Stimulated activated CD4-positive, alpha-beta T cell treated with anti-CD3 and anti-CD28 coated beads, Interleukin-15, amount 100 ng/mL, for 24 hours (primary cell): ENCODE measurements around the gene MS4A15.
"Not testable (repeated sequence)": the region's sequence is repeated elsewhere in the genome, so short reads cannot be mapped to it uniquely, and the experiment has no call there.

Source experiments
- DNase-seq: peaks from one replicate; pipeline ENCODE4 v3.0.0-alpha.2; 2020

The MS4A15 gene

DNA sequence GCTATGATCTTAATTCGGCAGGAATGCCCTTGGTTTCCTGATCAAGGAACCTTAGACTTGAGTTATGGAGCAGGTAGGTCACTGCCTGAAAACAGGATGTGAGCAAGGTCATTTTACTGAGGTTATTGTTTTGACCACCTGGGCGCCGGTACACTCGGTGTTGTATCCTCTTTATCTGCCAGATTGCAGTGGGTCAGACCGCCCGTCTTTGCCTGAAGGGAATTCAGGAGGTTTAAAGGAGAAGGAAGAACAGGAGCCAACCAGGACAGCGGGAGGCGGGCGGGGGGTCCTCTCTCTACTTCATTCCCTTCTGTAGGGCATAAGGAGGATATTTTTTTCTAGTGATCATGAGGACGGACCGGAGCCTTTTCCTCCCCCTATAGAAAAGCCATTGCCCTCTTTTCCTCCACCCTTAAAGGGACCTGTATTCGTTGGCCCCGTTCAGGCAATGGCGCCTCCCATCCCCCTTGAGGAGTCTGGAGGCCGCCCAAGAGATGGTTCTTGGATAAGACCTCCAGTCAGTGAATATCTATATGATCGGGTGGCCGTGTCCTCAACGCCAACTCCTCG is 649 bp downstream of the MS4A15 start:
- DNase-seq: no peak

DNA sequence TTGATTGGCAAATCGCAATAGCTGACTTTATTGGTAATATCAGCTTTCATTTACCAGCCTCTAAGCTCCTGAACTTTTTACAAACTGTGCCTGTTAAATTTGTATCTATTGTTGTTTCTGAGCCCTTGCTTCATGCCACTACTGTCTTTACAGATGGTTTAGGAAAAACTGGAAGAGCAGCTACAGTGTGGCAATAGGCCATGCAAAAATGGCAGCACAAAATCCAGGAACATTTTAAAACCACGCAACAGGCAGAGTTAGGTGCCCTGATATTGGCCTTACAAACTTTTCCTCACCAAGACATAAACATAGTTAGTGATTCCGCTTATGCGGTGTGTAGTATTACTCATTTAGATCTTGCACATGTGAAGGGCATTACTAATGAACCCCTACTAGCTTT is 2.0 kb downstream of the MS4A15 start:
- not testable (repeated sequence) for DNase-seq

- DNase-seq: not testable (repeated sequence)
These were observed 3.0 kb downstream of the MS4A15 start for GRCh38 chr11:60759438-60760225.

GRCh38 chr11:60761436-60762190 is 4.9 kb downstream of the MS4A15 start:
- no peak for DNase-seq

DNA sequence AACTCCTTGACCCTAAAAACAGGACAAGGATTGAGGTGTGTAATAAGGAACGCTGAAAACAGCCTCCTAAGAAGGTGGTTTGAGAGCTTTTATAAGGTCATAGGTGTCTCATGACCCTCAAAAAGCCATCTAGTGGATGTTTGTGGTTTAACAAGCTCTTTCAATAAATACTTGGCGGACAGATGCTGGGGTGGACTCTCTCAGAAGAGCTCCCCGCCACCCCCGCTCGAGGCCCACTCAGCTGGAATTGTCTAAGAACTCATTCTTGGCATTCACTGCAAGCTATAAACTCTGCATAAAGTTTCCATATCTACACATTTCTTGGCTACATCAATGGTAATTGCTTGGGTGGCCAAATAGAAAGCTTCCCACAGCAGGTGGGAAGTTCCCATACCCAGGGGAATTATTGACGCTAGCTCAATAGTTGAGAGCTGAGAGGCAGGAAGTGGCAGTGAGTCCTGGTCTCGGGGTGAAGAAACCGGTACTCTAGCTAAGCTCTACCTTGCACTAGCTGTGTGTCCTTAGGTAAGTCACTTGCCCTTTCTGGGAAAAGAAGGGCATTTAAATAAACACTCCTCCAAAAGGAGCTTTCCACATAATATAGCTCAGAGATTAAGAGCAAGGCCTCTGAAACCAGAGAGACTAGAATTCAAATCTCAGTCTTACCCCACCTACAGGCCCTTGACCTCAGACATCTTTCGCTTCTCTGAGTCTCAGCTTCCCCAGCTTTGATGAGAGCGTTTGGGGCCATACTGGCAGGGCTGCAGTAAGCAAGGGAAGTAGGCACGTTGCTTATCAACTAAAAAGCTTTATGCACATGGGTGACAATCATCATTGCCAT is 6.4 kb downstream of the MS4A15 start:
- DNase-seq: no peak

DNA sequence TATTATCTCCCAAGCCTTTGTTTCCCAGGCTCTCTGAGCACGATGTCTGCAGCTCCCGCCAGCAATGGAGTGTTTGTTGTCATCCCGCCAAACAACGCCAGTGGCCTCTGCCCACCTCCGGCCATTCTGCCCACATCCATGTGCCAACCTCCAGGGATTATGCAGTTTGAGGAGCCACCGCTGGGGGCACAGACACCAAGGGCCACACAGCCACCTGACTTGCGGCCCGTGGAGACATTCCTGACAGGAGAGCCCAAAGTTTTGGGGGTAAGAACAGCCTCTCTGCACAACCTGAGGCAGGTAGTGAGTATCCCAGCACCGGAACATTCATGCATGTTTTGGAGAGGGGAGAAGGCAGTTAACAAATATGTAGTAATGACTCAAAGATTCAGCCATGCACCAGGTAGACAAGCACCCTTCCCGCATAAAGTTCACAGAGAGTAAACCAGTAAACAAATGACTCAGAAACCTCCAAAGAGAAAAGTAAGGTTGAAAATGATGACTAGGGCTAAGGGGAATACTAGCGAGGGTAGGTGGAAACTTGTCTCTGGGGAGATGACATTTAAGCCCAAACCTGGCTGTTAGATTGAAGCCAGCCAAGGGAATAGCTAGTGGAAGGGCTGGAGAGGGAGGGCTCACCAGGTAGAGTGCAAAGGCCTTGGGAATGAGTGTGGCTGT is 7.2 kb downstream of the MS4A15 start:
- DNase-seq: no peak

GRCh38 chr11:60764879-60765278 is 8.2 kb downstream of the MS4A15 start:
- no peak for DNase-seq

DNA sequence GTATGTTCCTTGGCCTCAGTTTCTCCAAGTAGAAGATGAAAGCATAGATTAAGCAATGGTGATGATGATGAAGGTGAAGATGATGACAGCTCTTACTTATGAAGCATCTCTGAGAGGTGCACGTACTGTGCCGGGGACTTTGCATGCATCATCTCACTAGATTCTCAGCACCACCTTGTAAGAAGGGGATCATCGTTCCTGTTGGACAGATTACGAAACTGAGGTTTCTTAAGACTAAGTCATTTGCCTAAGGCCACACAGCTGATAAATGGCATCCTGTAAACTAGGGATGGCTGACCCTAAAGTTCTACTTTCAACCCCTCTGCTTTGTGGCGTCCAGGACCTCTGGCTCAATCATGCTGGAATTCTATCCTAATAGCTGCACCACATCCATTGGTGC is 8.7 kb downstream of the MS4A15 start:
- DNase-seq: no peak

DNA sequence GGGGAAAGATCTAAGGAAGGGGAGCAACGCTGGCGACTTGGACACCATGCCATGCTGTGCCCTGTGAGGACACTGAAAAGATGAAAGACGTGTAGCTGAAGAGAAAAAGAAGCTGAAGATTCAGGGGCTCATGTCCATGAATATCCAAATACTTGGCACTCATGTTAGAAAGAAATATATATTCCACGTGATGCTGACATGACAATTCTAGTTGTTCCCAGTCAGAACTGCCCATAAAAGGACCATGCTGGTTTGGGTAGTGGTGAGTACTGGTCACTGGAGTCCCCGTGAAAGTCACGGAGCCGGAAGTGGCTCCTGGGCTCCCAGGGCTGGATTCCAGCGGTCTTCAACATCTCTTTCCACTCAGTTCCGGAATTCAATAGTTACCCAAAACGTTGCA is 9.9 kb downstream of the MS4A15 start:
- no peak for DNase-seq

- peak; percentile 48 for DNase-seq
These were observed 10.7 kb downstream of the MS4A15 start for GRCh38 chr11:60767388-60767811.

- no peak for DNase-seq
These were observed 11.5 kb downstream of the MS4A15 start for GRCh38 chr11:60768202-60768601.

GRCh38 chr11:60769273-60769672 is 12.6 kb downstream of the MS4A15 start:
- no peak for DNase-seq

DNA sequence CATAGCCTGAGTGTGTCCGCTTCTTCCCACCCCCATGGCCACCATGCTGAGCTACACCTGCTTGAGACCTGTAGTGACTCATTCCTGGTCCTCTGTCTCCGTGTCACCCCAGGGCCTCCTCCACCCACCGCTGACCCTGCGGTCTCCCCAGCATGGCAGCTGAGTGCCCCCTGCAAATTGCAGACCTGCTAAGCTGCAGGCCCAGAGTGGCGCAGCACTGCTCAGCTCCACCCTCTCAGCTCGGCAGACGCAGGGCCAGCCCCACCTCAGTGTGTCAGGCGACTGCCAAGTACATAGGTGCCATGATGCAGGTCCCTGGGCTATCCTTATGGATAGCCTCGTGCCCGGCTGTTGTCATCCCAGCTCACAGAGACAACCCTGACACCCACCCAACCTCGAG is 13.1 kb downstream of the MS4A15 start:
- DNase-seq: no peak

DNA sequence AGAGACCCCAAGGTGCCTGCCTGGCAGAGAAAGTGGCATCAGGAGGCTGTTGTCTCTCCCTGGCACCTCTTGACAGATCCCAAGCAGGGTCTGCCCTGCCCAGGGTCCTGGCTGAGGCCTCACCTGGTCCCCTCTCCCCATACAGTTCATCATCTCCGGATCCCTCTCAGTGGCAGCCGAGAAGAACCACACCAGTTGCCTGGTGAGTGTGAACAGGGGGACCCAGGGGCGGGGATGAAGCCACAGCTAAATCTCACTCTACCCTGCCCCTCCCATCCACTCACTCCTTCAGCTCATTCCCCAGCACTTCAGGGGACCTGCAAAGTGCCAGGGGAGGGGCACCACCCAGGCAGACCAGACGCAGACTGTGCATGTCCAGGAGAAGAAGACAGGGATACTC is 14.5 kb downstream of the MS4A15 start:
- DNase-seq: no peak

- DNase-seq: no peak
These were observed 15.3 kb downstream of the MS4A15 start for GRCh38 chr11:60771879-60772525.

- no peak for DNase-seq
These were observed 16.0 kb downstream of the MS4A15 start for GRCh38 chr11:60772666-60773065.

DNA sequence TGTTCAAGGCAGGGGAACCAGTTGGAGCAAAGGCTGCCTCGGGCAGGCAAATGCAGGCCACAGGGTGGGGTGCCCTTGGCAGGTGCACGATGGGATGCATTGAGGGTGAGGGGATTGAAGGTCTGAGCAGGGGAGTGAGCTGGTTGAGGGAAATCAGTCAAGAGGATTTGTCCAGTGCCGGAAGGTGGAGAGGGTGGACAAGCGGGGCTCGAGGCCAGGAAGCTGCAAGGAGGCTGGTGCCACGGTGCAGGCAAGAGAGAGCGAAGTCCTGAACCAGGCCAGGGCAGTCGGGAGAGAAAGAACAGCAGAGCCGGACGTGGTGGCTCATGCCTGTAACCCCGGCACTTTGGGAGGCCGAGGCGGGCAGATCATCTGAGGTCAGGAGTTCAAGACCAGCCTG is 18.1 kb downstream of the MS4A15 start:
- DNase-seq: no peak

- DNase-seq: peak; percentile 88
These were observed 18.8 kb downstream of the MS4A15 start for GRCh38 chr11:60775420-60775961.

DNA sequence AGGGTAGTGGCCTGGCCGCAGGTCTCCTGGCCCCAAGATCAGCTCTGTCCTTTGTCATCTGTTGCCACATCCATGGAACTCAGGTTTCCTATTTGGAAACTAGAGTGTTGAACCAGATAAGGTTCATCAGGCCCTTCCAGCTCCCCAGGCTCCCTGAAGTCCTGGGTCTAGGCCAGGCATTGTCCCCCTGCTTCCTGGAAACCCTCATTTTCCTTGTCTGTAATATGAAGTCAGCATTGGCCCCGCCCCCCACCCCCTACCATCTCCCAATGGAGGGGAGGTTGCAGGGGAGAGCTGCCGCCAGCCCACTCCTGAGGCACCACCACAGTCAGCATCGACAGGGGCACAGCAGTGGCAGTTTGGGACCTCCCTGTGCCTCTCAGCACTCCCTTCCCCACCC is 19.5 kb downstream of the MS4A15 start:
- no peak for DNase-seq

DNA sequence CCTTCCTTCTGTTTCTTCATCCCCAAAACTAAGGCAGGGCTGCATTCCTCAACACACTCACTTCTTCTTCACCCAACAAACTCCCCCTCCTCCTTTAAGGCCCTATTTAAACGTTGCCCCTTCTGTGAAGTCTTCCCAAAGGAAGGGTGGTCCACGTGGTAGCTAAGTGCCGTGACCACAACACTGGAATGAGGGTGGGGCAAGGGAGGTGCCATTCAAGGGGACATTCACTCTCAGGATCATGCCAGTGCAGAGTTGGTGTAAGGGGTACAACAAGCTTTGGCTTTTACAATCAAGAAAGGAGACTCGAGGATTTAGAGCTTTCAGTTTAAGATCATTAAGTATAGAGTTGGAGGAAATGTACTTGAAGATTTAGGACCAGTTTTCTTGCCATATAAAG is 20.4 kb downstream of the MS4A15 start:
- no peak for DNase-seq

- no peak for DNase-seq
These were observed 20.9 kb downstream of the MS4A15 start for GRCh38 chr11:60777572-60777971.

GRCh38 chr11:60780065-60780464 is 23.4 kb downstream of the MS4A15 start:
- DNase-seq: no peak
